ENCODE results near the gene DOLK.

- no peak for TF ChIP-seq POLR2A (IDR thresholded peaks at IDR 0.05; ENCODE audit: low read depth, low read length)
- no peak for TF ChIP-seq TAF1 (IDR thresholded peaks at IDR 0.05; ENCODE audit: borderline replicate concordance, low read depth, low read length)
- no peak for TF ChIP-seq POLR2AphosphoS5 (IDR thresholded peaks at IDR 0.05; ENCODE audit: low read depth, low read length)
Observed at GRCh38 chr9:128992995-128993394, 45.6 kb upstream of the DOLK start.
